T-cell (primary cell): ENCODE data around the gene F2R. TPM values are rescaled to one million over a fixed set of nuclear protein-coding genes. Genes with fewer than 3 reads are reported as not detected.
A peak's percentile ranks its signal among the peaks of the same experiment; 100 is the strongest.
"Not testable (repeated sequence)": the region's sequence is repeated elsewhere in the genome, so short reads cannot be mapped to it uniquely, and the experiment has no call there.

Source experiments
- ATAC-seq, 4 experiments: fragments of 200-7000 bp in 3 of 4; fragments of 150-1000 bp in 1 of 4; cut with Tn5 transposase; replicated peaks in 1 of 4; 1 replicate in 3 of 4; 2 replicates in 1 of 4; pipeline ENCODE4 v1.10.0; 2021; ENCODE audit warnings: moderate library complexity in 3 of 4, mild to moderate bottlenecking in 2 of 4, moderate number of reproducible peaks in 1 of 4
- CTCF ChIA-PET, 2 donors: fragments of 300-600 bp; sonication (Branson Sonifier 250); formaldehyde crosslinking; loops; one replicate each; lab custom pipeline; 2022; ENCODE audit warnings: antibody characterized with exemption in 2 of 2; lab: Charles Lee
- POLR2A ChIA-PET, 2 donors: fragments of 300-600 bp; sonication (Branson Sonifier 250); formaldehyde crosslinking; loops; one replicate each; lab custom pipeline; 2022; ENCODE audit warnings: antibody characterized with exemption in 2 of 2; lab: Charles Lee
- DNase-seq, 35 experiments: peaks; one replicate each; pipeline versions ENCODE4 v3.0.0 to v3.0.0-alpha.2; 2013 to 2023
- H3K27ac ChIP-seq: one replicate; pipeline ENCODE4 v1.5.1; 2013; ENCODE audit warnings: low read length
- H3K27me3 ChIP-seq, 2 experiments: replicated peaks in 1 of 2; 1 replicate in 1 of 2; 2 replicates in 1 of 2; pipeline versions ENCODE4 v1.6.1 to v1.7.0; 2013; ENCODE audit warnings: low read length in 1 of 2, mixed read lengths in 1 of 2; ENCODE audit not compliant: control insufficient read depth in 2 of 2, insufficient read depth in 2 of 2; ENCODE audit errors: extremely low read depth in 1 of 2
- H3K36me3 ChIP-seq, 2 donors: 1 replicate in 1 of 2; 2 replicates in 1 of 2; pipeline versions ENCODE4 v1.6.1 to v1.7.0; 2013; ENCODE audit warnings: low read length in 1 of 2; ENCODE audit not compliant: control insufficient read depth in 2 of 2, insufficient read depth in 1 of 2; ENCODE audit errors: extremely low read depth in 1 of 2
- H3K4me1 ChIP-seq, 2 experiments: 1 replicate in 1 of 2; 2 replicates in 1 of 2; pipeline versions ENCODE4 v1.6.1 to v1.7.0; 2013; ENCODE audit warnings: low read length in 2 of 2, mixed read lengths in 1 of 2; ENCODE audit not compliant: insufficient read depth in 2 of 2, control insufficient read depth in 1 of 2; ENCODE audit errors: extremely low read depth in 1 of 2
- H3K4me3 ChIP-seq, 2 donors: 1 replicate in 1 of 2; 2 replicates in 1 of 2; pipeline versions ENCODE4 v1.5.1 to v1.7.0; 2013; ENCODE audit warnings: mild to moderate bottlenecking in 2 of 2, low read length in 1 of 2, moderate library complexity in 1 of 2; ENCODE audit not compliant: control insufficient read depth in 1 of 2; ENCODE audit errors: extremely low read depth in 1 of 2
- H3K9me3 ChIP-seq: 2 replicates; pipeline ENCODE4 v1.7.0; 2013
- H3K27ac Mint-ChIP-seq, 2 donors: one replicate each; pipeline ENCODE4 v1.8.0; 2020 to 2021; ENCODE audit warnings: mild to moderate bottlenecking in 2 of 2, mixed read lengths in 2 of 2
- H3K27me3 Mint-ChIP-seq, 2 donors: one replicate each; pipeline ENCODE4 v1.8.0; 2021 to 2022; ENCODE audit warnings: mixed read lengths in 2 of 2
- H3K36me3 Mint-ChIP-seq: one replicate; pipeline ENCODE4 v1.8.0; 2021; ENCODE audit warnings: mixed read lengths
- H3K4me1 Mint-ChIP-seq, 3 donors: one replicate each; pipeline ENCODE4 v1.8.0; 2020 to 2022; ENCODE audit warnings: mixed read lengths in 3 of 3, mild to moderate bottlenecking in 1 of 3
- H3K4me3 Mint-ChIP-seq, 3 donors: one replicate each; pipeline ENCODE4 v1.8.0; 2020 to 2022; ENCODE audit warnings: mild to moderate bottlenecking in 3 of 3, mixed read lengths in 3 of 3, moderate library complexity in 3 of 3
- H3K9me3 Mint-ChIP-seq, 3 donors: one replicate each; pipeline ENCODE4 v1.8.0; 2020 to 2022; ENCODE audit warnings: mixed read lengths in 3 of 3
- WGBS: methylation state at CpG from one replicate; pipeline ENCODE4 v1.1.5; 2013; ENCODE audit warnings: missing lambda C conversion rate; ENCODE audit not compliant: insufficient coverage; 5-methylcytosine and 5-hydroxymethylcytosine counted together
- total RNA-seq, 35 experiments: library from RNA in 6 of 35; stranded (reverse) in 6 of 35; fragments of 120-200 nt in 1 of 35; gene quantifications; one replicate each; pipeline versions ENCODE4 v1.2.1 to v1.2.4 and lab custom pipeline; 2013 to 2026

F2R gene
- total RNA-seq, 5 donors from 2014 or later (not counting 1 experiment from before 2014, with no cell fraction given), result 4.3 to 16.3 (median 9.6) TPM

DNA sequence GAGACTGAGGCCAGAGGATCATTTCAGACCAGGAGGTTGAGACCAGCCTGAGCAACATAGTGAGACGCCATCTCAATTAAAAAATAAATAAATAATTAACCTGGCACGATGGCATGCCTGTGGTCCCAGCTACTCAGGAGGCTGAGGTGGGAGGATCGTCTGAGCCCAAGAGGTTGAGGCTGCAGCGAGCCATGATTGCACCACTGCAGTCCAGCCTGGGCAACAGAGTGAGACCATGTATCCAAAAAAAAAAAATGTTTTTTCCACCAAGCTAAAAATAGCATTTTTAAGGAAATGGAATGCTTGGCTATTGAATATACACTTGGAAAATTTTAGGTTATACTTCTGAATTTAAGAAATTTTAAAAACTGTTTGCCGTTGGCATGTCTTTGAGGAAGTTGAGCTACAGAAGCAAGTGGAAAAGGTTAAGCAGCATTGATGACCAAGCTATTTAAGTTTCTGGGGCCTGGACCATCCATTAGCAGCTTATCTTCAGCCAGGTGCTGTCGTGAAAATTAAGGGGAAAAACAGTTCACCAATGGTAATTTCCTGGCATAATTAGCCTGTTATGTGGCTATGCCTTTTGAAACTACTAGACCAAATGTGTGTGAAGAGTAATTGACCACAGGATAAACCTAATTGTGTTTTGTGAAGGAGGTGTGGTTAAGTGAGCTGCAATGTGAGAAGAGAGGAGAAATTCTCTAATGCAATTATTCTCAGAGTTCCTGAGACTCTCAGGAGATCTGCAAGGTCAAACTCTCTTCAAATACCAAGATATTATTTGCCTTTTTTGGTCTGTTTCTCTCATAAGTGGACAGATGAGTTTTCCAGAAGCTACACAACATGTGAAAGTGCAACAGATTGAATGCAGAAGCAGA is 21.0 kb downstream of the F2R start:
- Histone ChIP-seq H3K9me3 (no peaks in the 10 kb centered on the region), H3K27ac (peak overlapping the region; percentile 64), H3K36me3 (no peaks in the 10 kb centered on the region), H3K4me1 (peaks cover 2 to 57% of the 10 kb centered on the region in 2 experiments), H3K27me3 (no peaks in the 10 kb centered on the region), H3K4me3 (no peak overlapping the region)
- ATAC-seq (no peak), DNase-seq (peak in 1 of 35 experiments; percentile 51)
- H3K4me1 Mint-ChIP-seq, result peaks cover 25 to 67% (median 60%) of the 10 kb centered on the region in 3 donors
- peak overlapping the region in 1 of 3 donors; percentile 17 for H3K4me3 Mint-ChIP-seq
- no peaks in the 10 kb centered on the region for H3K36me3 Mint-ChIP-seq
- H3K27me3 Mint-ChIP-seq, result peaks cover 0 to 3% of the 10 kb centered on the region in 2 donors
- H3K9me3 Mint-ChIP-seq, result no peaks in the 10 kb centered on the region
- H3K27ac Mint-ChIP-seq, result peak overlapping the region; percentile 33 to 70
- WGBS, result 57% methylated on average over 1 of the region's 6 CpGs
- ChIA-PET POLR2A (interaction anchor here in 1 of 2 donors (0.7 kb wide), 2 partner anchors 96 to 470 kb away, joined by 3 to 4 read pairs; no protein-coding TSS in a partner anchor), CTCF (interaction anchor here in 1 of 2 donors (0.7 to 1.4 kb wide), 2 partner anchors 38 to 190 kb away, joined by 4 to 9 read pairs; no protein-coding TSS in a partner anchor)

DNA sequence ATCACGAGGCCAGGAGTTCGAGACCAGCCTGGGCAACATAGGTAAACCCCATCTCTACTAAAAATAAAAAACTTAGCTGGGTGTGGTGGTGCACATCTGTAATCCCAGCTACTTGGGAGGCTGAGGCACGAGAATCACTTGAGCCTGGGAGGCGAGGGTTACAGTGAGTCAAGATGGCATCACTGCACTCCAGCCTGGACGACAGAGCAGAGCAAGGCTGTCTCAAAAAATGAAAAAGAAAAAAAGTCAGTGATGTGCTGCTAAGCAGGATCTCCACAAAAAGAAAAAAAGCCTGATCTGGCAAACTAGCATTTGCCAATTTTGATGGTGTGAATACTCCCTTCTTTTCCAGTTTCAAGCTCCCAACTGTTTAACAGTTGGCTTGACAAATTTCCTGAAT is 21.9 kb downstream of the F2R start:
- Mint-ChIP-seq H3K27me3 (peaks cover 0 to 3% of the 10 kb centered on the region in 2 donors), H3K4me1 (peaks cover 21 to 59% (median 53%) of the 10 kb centered on the region in 3 donors), H3K36me3 (no peaks in the 10 kb centered on the region), H3K4me3 (peak overlapping the region in 1 of 3 donors; percentile 65), H3K9me3 (no peaks in the 10 kb centered on the region), H3K27ac (peak overlapping the region; percentile 87 to 93)
- CTCF ChIA-PET, result interaction anchor here in 1 of 2 donors (1.4 to 2.4 kb wide), 2 partner anchors 37 kb away, joined by 9 to 24 read pairs; no protein-coding TSS in a partner anchor
- H3K36me3 ChIP-seq, result no peaks in the 10 kb centered on the region
- DNase-seq, result no peak
- POLR2A ChIA-PET, result interaction anchor here in 1 of 2 donors (0.6 kb wide), 1 partner anchor 190 kb away, joined by 3 read pairs; no protein-coding TSS in a partner anchor
- H3K27me3 ChIP-seq, result no peaks in the 10 kb centered on the region
- peaks cover 2 to 53% of the 10 kb centered on the region in 2 experiments for H3K4me1 ChIP-seq
- ATAC-seq, result no peak
- 100% methylated on average over 3 of the region's 5 CpGs for whole genome bisulfite sequencing
- H3K9me3 ChIP-seq, result no peaks in the 10 kb centered on the region
- H3K4me3 ChIP-seq, result no peak overlapping the region
- peak overlapping the region; percentile 64 for H3K27ac ChIP-seq

DNA sequence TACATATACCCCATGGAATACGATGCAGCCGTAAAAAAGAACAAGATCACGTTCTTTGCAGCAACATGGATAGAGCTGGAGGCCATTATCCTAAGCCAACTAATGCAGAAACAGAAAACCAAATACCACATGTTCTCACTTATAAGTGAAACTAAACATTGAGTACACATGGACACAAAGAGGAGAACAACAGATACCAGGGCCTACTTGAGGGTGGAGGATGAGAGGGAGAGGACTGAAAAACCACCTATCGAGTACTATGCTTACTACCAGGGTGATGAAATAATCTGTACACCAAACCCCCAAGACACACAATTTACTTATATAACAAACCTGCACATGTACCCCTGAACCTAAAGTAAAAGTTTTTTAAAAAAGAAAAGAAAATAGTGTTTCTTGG is 25.6 kb downstream of the F2R start:
- H3K27ac ChIP-seq, H3K36me3 ChIP-seq, H3K27me3 ChIP-seq, H3K36me3 Mint-ChIP-seq, H3K4me3 ChIP-seq, H3K9me3 Mint-ChIP-seq, H3K9me3 ChIP-seq, H3K27me3 Mint-ChIP-seq, POLR2A ChIA-PET, H3K4me3 Mint-ChIP-seq, ATAC-seq: not testable (repeated sequence)
- Mint-ChIP-seq H3K4me1 (peaks cover 12 to 36% (median 36%) of the 10 kb centered on the region in 3 donors), H3K27ac (peak overlapping the region; percentile 13 to 93)
- DNase-seq, result peak in 1 of 35 experiments; percentile 13
- peaks cover 2 to 40% of the 10 kb centered on the region in 2 experiments for H3K4me1 ChIP-seq
- WGBS, result 94% methylated on average over 3 of the region's 4 CpGs
- CTCF ChIA-PET, result interaction anchor here in 1 of 2 donors (0.6 to 2.1 kb wide), 2 partner anchors 33 to 39 kb away, joined by 5 to 9 read pairs; no protein-coding TSS in a partner anchor

DNA sequence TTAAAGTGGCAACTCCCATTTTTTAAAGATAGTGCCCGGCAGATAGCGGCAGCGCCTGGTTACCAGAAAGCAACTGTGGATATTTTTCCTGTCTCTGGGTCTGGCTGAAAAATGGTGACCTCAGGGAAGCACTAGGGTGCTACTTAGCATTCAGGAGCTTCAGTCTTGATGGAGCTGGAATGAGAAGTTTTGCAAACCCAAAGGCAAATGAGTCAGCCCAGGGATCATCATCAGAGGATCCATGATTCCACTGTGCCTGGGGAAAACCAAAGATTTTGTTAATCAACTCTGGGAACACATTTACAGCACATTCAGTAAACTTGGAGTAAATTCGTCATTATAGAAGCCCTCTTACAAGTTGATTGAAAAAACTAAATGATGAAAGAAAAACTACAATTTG is 26.7 kb downstream of the F2R start:
- H3K4me3 Mint-ChIP-seq, result no peak overlapping the region
- H3K27me3 Mint-ChIP-seq, result no peaks in the 10 kb centered on the region
- 100% methylated on average over 3 of the region's 4 CpGs for WGBS
- ChIA-PET POLR2A (interaction anchor here in 1 of 2 donors (0.5 to 0.7 kb wide), 2 partner anchors 194 to 392 kb away, joined by 3 to 4 read pairs; no protein-coding TSS in a partner anchor), CTCF (interaction anchor here in 1 of 2 donors (2.1 kb wide), 1 partner anchor 32 kb away, joined by 9 read pairs; no protein-coding TSS in a partner anchor)
- Histone ChIP-seq H3K27ac (no peak overlapping the region), H3K36me3 (no peaks in the 10 kb centered on the region), H3K27me3 (no peaks in the 10 kb centered on the region), H3K9me3 (no peaks in the 10 kb centered on the region), H3K4me3 (no peak overlapping the region), H3K4me1 (peaks cover 2 to 32% of the 10 kb centered on the region in 2 experiments)
- no peaks in the 10 kb centered on the region for H3K9me3 Mint-ChIP-seq
- ATAC-seq (no peak), DNase-seq (no peak)
- peak overlapping the region in 1 of 2 donors; percentile 48 for H3K27ac Mint-ChIP-seq
- no peaks in the 10 kb centered on the region for H3K36me3 Mint-ChIP-seq
- H3K4me1 Mint-ChIP-seq, result peaks cover 12 to 31% (median 30%) of the 10 kb centered on the region in 3 donors

DNA sequence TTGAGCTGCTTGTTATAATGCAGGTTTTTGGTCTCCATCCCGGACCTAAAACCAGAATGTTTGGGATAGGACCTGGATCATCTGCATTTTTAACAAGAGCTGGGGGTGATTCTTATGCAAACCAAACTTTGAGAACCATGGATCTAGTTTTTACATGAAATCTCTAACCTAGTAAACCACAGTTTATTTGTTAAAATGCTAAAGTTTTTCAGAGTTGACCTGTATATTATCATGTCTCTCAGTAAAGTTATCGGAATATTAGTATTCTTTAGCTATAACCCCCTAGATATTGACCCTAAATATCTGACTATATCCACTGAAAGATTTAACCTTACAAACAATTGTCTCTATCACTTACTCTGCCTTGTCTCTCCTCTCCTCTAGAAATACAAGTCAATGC is 28.7 kb downstream of the F2R start:
- Mint-ChIP-seq H3K36me3 (no peaks in the 10 kb centered on the region), H3K27me3 (peaks cover 4 to 9% of the 10 kb centered on the region in 2 donors), H3K27ac (no peak overlapping the region), H3K9me3 (no peaks in the 10 kb centered on the region), H3K4me1 (peaks cover 4 to 11% (median 11%) of the 10 kb centered on the region in 3 donors), H3K4me3 (no peak overlapping the region)
- CTCF ChIA-PET, result interaction anchor here (0.6 to 1.0 kb wide), 2 partner anchors 29 to 30 kb away, joined by 3 to 4 read pairs; no protein-coding TSS in a partner anchor
- Histone ChIP-seq H3K4me3 (no peak overlapping the region), H3K27me3 (no peaks in the 10 kb centered on the region), H3K36me3 (no peaks in the 10 kb centered on the region), H3K27ac (no peak overlapping the region), H3K4me1 (peaks cover 0 to 12% of the 10 kb centered on the region in 2 experiments), H3K9me3 (no peaks in the 10 kb centered on the region)
- POLR2A ChIA-PET, result no interaction called here
- 80% methylated on average over 1 of the region's 2 CpGs for WGBS
- DNase-seq, result no peak
- no peak for ATAC-seq

DNA sequence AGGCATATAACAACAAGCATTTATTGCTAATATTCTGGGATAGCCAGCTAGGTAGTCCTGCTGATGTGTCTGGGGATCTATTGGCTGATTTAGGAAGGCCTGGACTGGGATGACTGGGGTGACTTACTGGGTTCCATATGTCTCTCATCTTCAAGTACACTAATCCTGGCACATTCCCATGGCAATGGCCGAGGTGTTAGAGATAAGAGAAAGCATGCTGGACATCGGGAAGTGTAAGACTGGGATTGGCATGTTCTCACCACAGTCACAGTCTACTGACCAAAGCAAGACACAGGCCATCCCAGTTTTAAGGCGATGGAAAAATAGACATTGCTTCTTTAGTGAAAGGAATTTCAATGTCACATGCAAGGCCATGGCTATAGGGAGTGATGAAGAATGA is 29.7 kb downstream of the F2R start:
- WGBS, result no CpG with 5 or more reads among the region's 3 CpGs

More for the DNA sequence above, 29.7 kb downstream of the F2R start:
- H3K27ac ChIP-seq, result no peak overlapping the region
- no peaks in the 10 kb centered on the region for H3K36me3 ChIP-seq
- ChIA-PET POLR2A (no interaction called here), CTCF (no interaction called here)
- H3K36me3 Mint-ChIP-seq, result no peaks in the 10 kb centered on the region
- ATAC-seq, result no peak
- no peak overlapping the region for H3K4me3 Mint-ChIP-seq
- no peaks in the 10 kb centered on the region for H3K9me3 Mint-ChIP-seq
- no peaks in the 10 kb centered on the region for H3K27me3 ChIP-seq
- no peak overlapping the region for H3K4me3 ChIP-seq
- H3K27me3 Mint-ChIP-seq, result peaks cover 6 to 9% of the 10 kb centered on the region in 2 donors
- peaks cover 0 to 6% of the 10 kb centered on the region in 2 experiments for H3K4me1 ChIP-seq
- H3K4me1 Mint-ChIP-seq, result peaks cover 4 to 8% (median 7%) of the 10 kb centered on the region in 3 donors
- H3K9me3 ChIP-seq, result no peaks in the 10 kb centered on the region
- H3K27ac Mint-ChIP-seq, result no peak overlapping the region
- no peak for DNase-seq
